WTC11 (cell line): ENCODE results near the gene SAG. TPM values are rescaled to one million over a fixed set of nuclear protein-coding genes. Genes with fewer than 3 reads are reported as not detected.

Experiments
- ATAC-seq: fragments of 200-7000 bp; cut with Tn5 transposase; 2 replicates; pipeline ENCODE4 v1.10.0; 2021; ENCODE audit warnings: mild to moderate bottlenecking, moderate library complexity
- CTCF ChIA-PET: fragments of 300-600 bp; sonication (Branson Sonifier 250); formaldehyde crosslinking; loops from one replicate; lab custom pipeline; 2021; ENCODE audit warnings: antibody characterized with exemption; lab: Charles Lee
- POLR2A ChIA-PET: fragments of 350-600 bp; sonication (Branson Sonifier 250); formaldehyde crosslinking; loops from one replicate; lab custom pipeline; 2021; ENCODE audit warnings: antibody characterized with exemption; lab: Charles Lee
- DNase-seq: peaks from one replicate; pipeline ENCODE4 v3.0.0; 2021; ENCODE audit warnings: low spot score
- H3K27ac Mint-ChIP-seq: 2 replicates; pipeline ENCODE4 v1.8.0; 2021; ENCODE audit warnings: mixed read lengths
- H3K27me3 Mint-ChIP-seq: 2 replicates; pipeline ENCODE4 v1.8.0; 2021; ENCODE audit warnings: low read depth, mild to moderate bottlenecking, moderate library complexity, mixed read lengths
- H3K36me3 Mint-ChIP-seq: 2 replicates; pipeline ENCODE4 v1.8.0; 2021; ENCODE audit warnings: mixed read lengths
- H3K4me1 Mint-ChIP-seq: 2 replicates; pipeline ENCODE4 v1.8.0; 2022; ENCODE audit warnings: mixed read lengths
- H3K4me3 Mint-ChIP-seq: 2 replicates; pipeline ENCODE4 v1.8.0; 2021; ENCODE audit warnings: mild to moderate bottlenecking, moderate library complexity, mixed read lengths
- H3K9me3 Mint-ChIP-seq: 2 replicates; pipeline ENCODE4 v1.8.0; 2021; ENCODE audit warnings: mixed read lengths
- CREM ChIP-seq: sonication (generic); formaldehyde crosslinking; IDR thresholded peaks from 2 replicates; pipeline ENCODE4 v1.8.1; 2022; ENCODE audit warnings: mild to moderate bottlenecking, missing genetic modification reagents, moderate library complexity
- FOXJ3 ChIP-seq: sonication (generic); formaldehyde crosslinking; IDR thresholded peaks from 2 replicates; pipeline ENCODE4 v1.9.0; 2021; ENCODE audit warnings: missing genetic modification reagents, mild to moderate bottlenecking, borderline replicate concordance
- GABPB1 ChIP-seq: sonication (generic); formaldehyde crosslinking; IDR thresholded peaks from 2 replicates; pipeline ENCODE4 v1.8.1; 2023; ENCODE audit warnings: mild to moderate bottlenecking, missing genetic modification reagents
- HMGA2 ChIP-seq: fragments of 250-450 bp; sonication (Bioruptor Pico); IDR thresholded peaks from 2 replicates; pipeline ENCODE4 v1.4.0; 2021; ENCODE audit warnings: mild to moderate bottlenecking, moderate library complexity
- IRF2 ChIP-seq: sonication (generic); formaldehyde crosslinking; IDR thresholded peaks from 2 replicates; pipeline ENCODE4 v1.8.0; 2022; ENCODE audit warnings: low read depth, missing genetic modification reagents, borderline replicate concordance
- JAZF1 ChIP-seq: fragments of 250-450 bp; sonication (Bioruptor Pico); IDR thresholded peaks from 2 replicates; pipeline ENCODE4 v1.9.0; 2021; ENCODE audit warnings: moderate library complexity, mild to moderate bottlenecking, inconsistent platforms
- KAT7 ChIP-seq: sonication (generic); formaldehyde crosslinking; IDR thresholded peaks from 2 replicates; pipeline ENCODE4 v1.8.1; 2023; ENCODE audit warnings: missing genetic modification reagents, mild to moderate bottlenecking, borderline replicate concordance
- MXD4 ChIP-seq: fragments of 250-450 bp; sonication (Bioruptor Pico); IDR thresholded peaks from 2 replicates; pipeline ENCODE4 v1.8.0; 2021; ENCODE audit warnings: mild to moderate bottlenecking, moderate library complexity, borderline replicate concordance
- NFATC4 ChIP-seq: fragments of 250-450 bp; sonication (Bioruptor Pico); IDR thresholded peaks from 2 replicates; pipeline ENCODE4 v1.9.0; 2021; ENCODE audit warnings: mild to moderate bottlenecking
- NR2C2 ChIP-seq: sonication (generic); formaldehyde crosslinking; IDR thresholded peaks from 2 replicates; pipeline ENCODE4 v1.8.0; 2022; ENCODE audit warnings: mild to moderate bottlenecking, missing genetic modification reagents
- TP53 ChIP-seq: sonication (generic); formaldehyde crosslinking; IDR thresholded peaks from 2 replicates; pipeline ENCODE4 v1.8.1; 2023; ENCODE audit warnings: mild to moderate bottlenecking, missing genetic modification reagents
- ZNF138 ChIP-seq: sonication (generic); formaldehyde crosslinking; conservative IDR thresholded peaks from 2 replicates; pipeline ENCODE4 v1.8.1; 2022; ENCODE audit warnings: mild to moderate bottlenecking, moderate library complexity, missing genetic modification reagents
- ZNF219 ChIP-seq: sonication (generic); formaldehyde crosslinking; IDR thresholded peaks from 2 replicates; pipeline ENCODE4 v1.8.0; 2023; ENCODE audit warnings: missing genetic modification reagents, mild to moderate bottlenecking, borderline replicate concordance
- ZNF423 ChIP-seq: fragments of 250-450 bp; sonication (Bioruptor Pico); IDR thresholded peaks from 2 replicates; pipeline ENCODE4 v2.1.2; 2022; ENCODE audit warnings: mild to moderate bottlenecking, moderate library complexity
- ZNF425 ChIP-seq: fragments of 250-450 bp; sonication (Bioruptor Pico); conservative IDR thresholded peaks from 2 replicates; pipeline ENCODE4 v1.9.0; 2021; ENCODE audit warnings: mild to moderate bottlenecking
- ZSCAN18 ChIP-seq: fragments of 250-450 bp; sonication (Bioruptor Pico); IDR thresholded peaks from 2 replicates; pipeline ENCODE4 v2.1.2; 2022; ENCODE audit warnings: mild to moderate bottlenecking, moderate library complexity
- total RNA-seq: library from RNA; stranded (reverse); gene quantifications from 3 replicates; pipeline ENCODE4 v1.2.3, GENCODE V29; 2021
- TF ChIP-seq, protein P1 (sequence below): sonication (generic); formaldehyde crosslinking; IDR thresholded peaks from 2 replicates; pipeline ENCODE4 v1.8.1; 2023; ENCODE audit warnings: mild to moderate bottlenecking, missing genetic modification reagents
- TF ChIP-seq, protein P2 (sequence below): sonication (generic); formaldehyde crosslinking; IDR thresholded peaks from 2 replicates; pipeline ENCODE4 v1.8.1; 2022; ENCODE audit warnings: mild to moderate bottlenecking, missing genetic modification reagents, moderate library complexity, borderline replicate concordance
- TF ChIP-seq, protein P3 (sequence below): sonication (generic); formaldehyde crosslinking; conservative IDR thresholded peaks from 2 replicates; pipeline ENCODE4 v1.8.1; 2022; ENCODE audit warnings: mild to moderate bottlenecking, missing genetic modification reagents
- TF ChIP-seq, protein P4 (sequence below): sonication (generic); formaldehyde crosslinking; IDR thresholded peaks from 2 replicates; pipeline ENCODE4 v1.8.1; 2022; ENCODE audit warnings: low read depth, mild to moderate bottlenecking, moderate library complexity, missing genetic modification reagents, borderline replicate concordance

SAG gene
- total RNA-seq, 1 experiment from 2014 or later, result not detected

GRCh38 chr2:233352141-233352842 lies 44.7 kb downstream of the SAG start (continued):
- TF ChIP-seq, protein P1, sequence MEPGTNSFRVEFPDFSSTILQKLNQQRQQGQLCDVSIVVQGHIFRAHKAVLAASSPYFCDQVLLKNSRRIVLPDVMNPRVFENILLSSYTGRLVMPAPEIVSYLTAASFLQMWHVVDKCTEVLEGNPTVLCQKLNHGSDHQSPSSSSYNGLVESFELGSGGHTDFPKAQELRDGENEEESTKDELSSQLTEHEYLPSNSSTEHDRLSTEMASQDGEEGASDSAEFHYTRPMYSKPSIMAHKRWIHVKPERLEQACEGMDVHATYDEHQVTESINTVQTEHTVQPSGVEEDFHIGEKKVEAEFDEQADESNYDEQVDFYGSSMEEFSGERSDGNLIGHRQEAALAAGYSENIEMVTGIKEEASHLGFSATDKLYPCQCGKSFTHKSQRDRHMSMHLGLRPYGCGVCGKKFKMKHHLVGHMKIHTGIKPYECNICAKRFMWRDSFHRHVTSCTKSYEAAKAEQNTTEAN (CRISPR knock-in tag), result no peak
- TF ChIP-seq MXD4 (CRISPR knock-in tag) (no peak), NR2C2 (CRISPR knock-in tag) (no peak)
- TF ChIP-seq, protein P2, sequence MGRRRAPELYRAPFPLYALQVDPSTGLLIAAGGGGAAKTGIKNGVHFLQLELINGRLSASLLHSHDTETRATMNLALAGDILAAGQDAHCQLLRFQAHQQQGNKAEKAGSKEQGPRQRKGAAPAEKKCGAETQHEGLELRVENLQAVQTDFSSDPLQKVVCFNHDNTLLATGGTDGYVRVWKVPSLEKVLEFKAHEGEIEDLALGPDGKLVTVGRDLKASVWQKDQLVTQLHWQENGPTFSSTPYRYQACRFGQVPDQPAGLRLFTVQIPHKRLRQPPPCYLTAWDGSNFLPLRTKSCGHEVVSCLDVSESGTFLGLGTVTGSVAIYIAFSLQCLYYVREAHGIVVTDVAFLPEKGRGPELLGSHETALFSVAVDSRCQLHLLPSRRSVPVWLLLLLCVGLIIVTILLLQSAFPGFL (CRISPR knock-in tag), result no peak

GRCh38 chr2:233353101-233353768 lies 45.6 kb downstream of the SAG start:
- peaks cover 9% of the 10 kb centered on the region for H3K9me3 Mint-ChIP-seq
- no peak for DNase-seq
- peaks cover 3% of the 10 kb centered on the region; the same call in 1 of the 2 replicates for H3K36me3 Mint-ChIP-seq
- POLR2A ChIA-PET, result interaction anchor here (0.5 kb wide), 1 partner anchor 205 kb away, joined by 4 read pairs; no protein-coding TSS in a partner anchor
- peak overlapping the region; percentile 94 for H3K4me3 Mint-ChIP-seq
- no peak; the same call in 1 of the 2 replicates for ATAC-seq
- peaks cover 27% of the 10 kb centered on the region for H3K4me1 Mint-ChIP-seq
- CTCF ChIA-PET, result interaction anchor here (0.6 to 2.1 kb wide), 33 partner anchors 10 to 1519 kb away, joined by 3 to 34 read pairs (median 4); partner anchors contain the start of gene SAG
- TF ChIP-seq, protein P2 (CRISPR knock-in tag), result no peak
- TF ChIP-seq JAZF1 (no peak), NFATC4 (no peak), FOXJ3 (CRISPR knock-in tag) (no peak), ZSCAN18 (no peak), ZNF219 (CRISPR knock-in tag) (no peak), GABPB1 (CRISPR knock-in tag) (no peak; the same call in 1 of the 2 replicates), ZNF423 (CRISPR knock-in tag) (no peak), ZNF425 (CRISPR knock-in tag) (no peak), HMGA2 (CRISPR knock-in tag) (no peak), TP53 (CRISPR knock-in tag) (no peak), ZNF138 (CRISPR knock-in tag) (no peak), CREM (no peak), KAT7 (CRISPR knock-in tag) (no peak), IRF2 (no peak)
- TF ChIP-seq, protein P3, sequence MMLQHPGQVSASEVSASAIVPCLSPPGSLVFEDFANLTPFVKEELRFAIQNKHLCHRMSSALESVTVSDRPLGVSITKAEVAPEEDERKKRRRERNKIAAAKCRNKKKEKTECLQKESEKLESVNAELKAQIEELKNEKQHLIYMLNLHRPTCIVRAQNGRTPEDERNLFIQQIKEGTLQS (CRISPR knock-in tag), result no peak
- TF ChIP-seq, protein P4, sequence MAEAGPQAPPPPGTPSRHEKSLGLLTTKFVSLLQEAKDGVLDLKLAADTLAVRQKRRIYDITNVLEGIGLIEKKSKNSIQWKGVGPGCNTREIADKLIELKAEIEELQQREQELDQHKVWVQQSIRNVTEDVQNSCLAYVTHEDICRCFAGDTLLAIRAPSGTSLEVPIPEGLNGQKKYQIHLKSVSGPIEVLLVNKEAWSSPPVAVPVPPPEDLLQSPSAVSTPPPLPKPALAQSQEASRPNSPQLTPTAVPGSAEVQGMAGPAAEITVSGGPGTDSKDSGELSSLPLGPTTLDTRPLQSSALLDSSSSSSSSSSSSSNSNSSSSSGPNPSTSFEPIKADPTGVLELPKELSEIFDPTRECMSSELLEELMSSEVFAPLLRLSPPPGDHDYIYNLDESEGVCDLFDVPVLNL (CRISPR knock-in tag), result no peak
- H3K27me3 Mint-ChIP-seq, result peaks cover 36% of the 10 kb centered on the region
- no peak overlapping the region for H3K27ac Mint-ChIP-seq
